Cardiac fibroblast (primary cell): Measurements from ENCODE around the gene EML6.

Experiments
- DNase-seq, 2 donors: peaks; one replicate each; pipeline versions ENCODE4 v3.0.0 to v3.0.0-alpha.2; 2010; ENCODE audit warnings: low read depth in 2 of 2
- H3K4me3 ChIP-seq, 2 donors: replicated peaks in 1 of 2; 1 replicate in 1 of 2; 2 replicates in 1 of 2; pipeline ENCODE4 v1.5.1; 2011; ENCODE audit warnings: low read depth in 2 of 2, low read length in 2 of 2, mild to moderate bottlenecking in 2 of 2, moderate library complexity in 1 of 2
- CTCF ChIP-seq: IDR thresholded peaks from one replicate; pipeline ENCODE4 v1.5.1; 2011; ENCODE audit warnings: low read depth, mild to moderate bottlenecking, low read length, inconsistent platforms

Gene EML6

GRCh38 chr2:54958717-54959371 lies 235.4 kb downstream of the EML6 start:
- TF ChIP-seq CTCF, result no peak
- no peak overlapping the region for H3K4me3 ChIP-seq
- DNase-seq, result no peak

- no peak for TF ChIP-seq CTCF
- no peak overlapping the region for H3K4me3 ChIP-seq
- DNase-seq, result no peak
Measured at GRCh38 chr2:54960164-54960563, 236.7 kb downstream of the EML6 start.

GRCh38 chr2:54962511-54962910 lies 239.0 kb downstream of the EML6 start:
- no peak overlapping the region for H3K4me3 ChIP-seq
- TF ChIP-seq CTCF, result no peak
- DNase-seq, result no peak

GRCh38 chr2:54962935-54963440 lies 239.5 kb downstream of the EML6 start:
- TF ChIP-seq CTCF, result no peak
- no peak overlapping the region for H3K4me3 ChIP-seq
- no peak for DNase-seq

GRCh38 chr2:54963476-54963875 lies 240.0 kb downstream of the EML6 start:
- TF ChIP-seq CTCF, result no peak
- H3K4me3 ChIP-seq, result no peak overlapping the region
- DNase-seq, result no peak

GRCh38 chr2:54964271-54964670 lies 240.8 kb downstream of the EML6 start:
- DNase-seq, result no peak
- TF ChIP-seq CTCF, result no peak

GRCh38 chr2:54964816-54965215 lies 241.4 kb downstream of the EML6 start:
- no peak for TF ChIP-seq CTCF
- DNase-seq, result no peak
- H3K4me3 ChIP-seq, result no peak overlapping the region

More at GRCh38 chr2:54964271-54964670, 240.8 kb downstream of the EML6 start:
- no peak overlapping the region for H3K4me3 ChIP-seq
